CD4-positive, alpha-beta T cell (primary cell): ENCODE results near the gene ZPBP2. TPM values are rescaled to one million over a fixed set of nuclear protein-coding genes. Genes with fewer than 3 reads are reported as not detected.

ENCODE experiments used
- ATAC-seq: fragments of 200-7000 bp; cut with Tn5 transposase; one replicate; pipeline ENCODE4 v1.10.0; 2022; ENCODE audit warnings: mild to moderate bottlenecking; ENCODE audit not compliant: poor library complexity
- CTCF ChIA-PET: fragments of 350-600 bp; sonication (Branson Sonifier 250); formaldehyde crosslinking; loops from one replicate; lab custom pipeline; 2021; ENCODE audit warnings: antibody characterized with exemption, inconsistent platforms; lab: Charles Lee
- POLR2A ChIA-PET: fragments of 350-600 bp; sonication (Branson Sonifier 250); formaldehyde crosslinking; loops from one replicate; lab custom pipeline; 2021; ENCODE audit warnings: antibody characterized with exemption, inconsistent platforms; lab: Charles Lee
- DNase-seq, 14 experiments: peaks; one replicate each; pipeline ENCODE4 v3.0.0-alpha.2; 2013 to 2020; ENCODE audit warnings: mixed read lengths in 2 of 14
- H3K27ac ChIP-seq, 2 donors: one replicate each; pipeline versions ENCODE4 v1.5.1 to v1.7.0; 2013; ENCODE audit warnings: low read length in 2 of 2, low read depth in 1 of 2, mild to moderate bottlenecking in 1 of 2
- H3K27me3 ChIP-seq, 2 experiments: 1 replicate in 1 of 2; 2 replicates in 1 of 2; pipeline versions ENCODE4 v1.6.1 to v1.7.0; 2013; ENCODE audit warnings: low read length in 2 of 2, control low read depth in 1 of 2, mild to moderate bottlenecking in 1 of 2, moderate library complexity in 1 of 2; ENCODE audit not compliant: insufficient read depth in 2 of 2, control insufficient read depth in 1 of 2
- H3K36me3 ChIP-seq: one replicate; pipeline ENCODE4 v1.6.1; 2013; ENCODE audit warnings: low read length, control low read depth; ENCODE audit not compliant: insufficient read depth
- H3K4me1 ChIP-seq: one replicate; pipeline ENCODE4 v1.6.1; 2013; ENCODE audit warnings: low read length, control low read depth; ENCODE audit not compliant: insufficient read depth
- H3K4me3 ChIP-seq: one replicate; pipeline ENCODE4 v1.5.1; 2013; ENCODE audit warnings: mild to moderate bottlenecking, low read length, moderate library complexity
- H3K9me3 ChIP-seq, 2 experiments: 1 replicate in 1 of 2; 2 replicates in 1 of 2; pipeline versions ENCODE4 v1.6.1 to v1.7.0; 2013; ENCODE audit warnings: low read length in 2 of 2, mild to moderate bottlenecking in 2 of 2, control low read depth in 1 of 2, moderate library complexity in 1 of 2; ENCODE audit not compliant: control insufficient read depth in 1 of 2, insufficient read depth in 1 of 2
- H3K27ac Mint-ChIP-seq: one replicate; pipeline ENCODE4 v1.8.0; 2020; ENCODE audit warnings: mixed read lengths
- H3K27me3 Mint-ChIP-seq: one replicate; pipeline ENCODE4 v1.8.0; 2021; ENCODE audit warnings: mixed read lengths
- H3K36me3 Mint-ChIP-seq: one replicate; pipeline ENCODE4 v1.8.0; 2021; ENCODE audit warnings: low read depth, mixed read lengths
- H3K4me1 Mint-ChIP-seq: one replicate; pipeline ENCODE4 v1.8.0; 2021; ENCODE audit warnings: low read depth, mixed read lengths
- H3K4me3 Mint-ChIP-seq: one replicate; pipeline ENCODE4 v1.8.0; 2020; ENCODE audit warnings: mild to moderate bottlenecking, mixed read lengths
- H3K9me3 Mint-ChIP-seq: one replicate; pipeline ENCODE4 v1.8.0; 2020; ENCODE audit warnings: mixed read lengths
- intact Hi-C, 2 experiments: fragments of 100-400 bp; cut with DNase I in 1 of 2; cut with micrococcal nuclease in 1 of 2; formaldehyde crosslinking; loops; one replicate each; pipeline versions ENCODE4 v1.15.1 to v1.9.0; 2023 to 2025; cut with DNase I, micrococcal nuclease
- total RNA-seq, 174 experiments: library from RNA in 2 of 174; stranded (reverse) in 2 of 174; gene quantifications; one replicate each; pipeline ENCODE4 v1.2.3 and lab custom pipeline; 2021 to 2026
- TF ChIP-seq, protein P1 (sequence below): fragments of 200-600 bp; IDR thresholded peaks from one replicate; pipeline ENCODE4 v1.8.0; 2022; ENCODE audit warnings: antibody characterized with exemption, mild to moderate bottlenecking

ZPBP2 gene
- total RNA-seq, 2 experiments from 2014 or later = not detected

DNA sequence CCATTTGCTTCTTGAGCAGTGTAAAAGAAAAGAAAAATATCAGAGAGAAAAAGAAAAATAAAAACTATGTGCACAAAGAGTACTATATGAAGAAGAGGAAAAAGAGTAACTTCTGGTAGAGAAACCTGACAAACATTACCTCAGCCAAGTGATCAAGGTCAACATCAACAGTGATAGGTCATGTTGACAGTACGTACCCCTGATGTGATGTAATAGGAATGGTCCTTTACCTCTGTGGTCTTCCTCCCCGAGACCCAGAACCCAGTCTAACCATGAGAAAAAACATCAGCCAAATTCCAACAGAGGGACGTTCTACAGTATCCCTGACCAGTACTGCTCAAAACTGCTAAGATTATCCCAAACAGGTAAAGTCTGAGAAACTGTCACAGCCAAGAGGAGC, 46.0 kb downstream of the ZPBP2 start:
- H3K27ac Mint-ChIP-seq = no peak overlapping the region
- H3K4me1 ChIP-seq = peaks cover 15% of the 10 kb centered on the region
- peaks cover 15% of the 10 kb centered on the region for H3K4me1 Mint-ChIP-seq
- H3K27me3 Mint-ChIP-seq = no peaks in the 10 kb centered on the region
- peaks cover 29% of the 10 kb centered on the region for H3K36me3 ChIP-seq
- no peaks in the 10 kb centered on the region for H3K9me3 ChIP-seq
- no peak overlapping the region for H3K4me3 Mint-ChIP-seq
- ChIA-PET POLR2A (no interaction called here), CTCF (no interaction called here)
- H3K36me3 Mint-ChIP-seq = peaks cover 71% of the 10 kb centered on the region
- H3K27me3 ChIP-seq = no peaks in the 10 kb centered on the region
- H3K4me3 ChIP-seq = no peak overlapping the region
- TF ChIP-seq, protein P1, sequence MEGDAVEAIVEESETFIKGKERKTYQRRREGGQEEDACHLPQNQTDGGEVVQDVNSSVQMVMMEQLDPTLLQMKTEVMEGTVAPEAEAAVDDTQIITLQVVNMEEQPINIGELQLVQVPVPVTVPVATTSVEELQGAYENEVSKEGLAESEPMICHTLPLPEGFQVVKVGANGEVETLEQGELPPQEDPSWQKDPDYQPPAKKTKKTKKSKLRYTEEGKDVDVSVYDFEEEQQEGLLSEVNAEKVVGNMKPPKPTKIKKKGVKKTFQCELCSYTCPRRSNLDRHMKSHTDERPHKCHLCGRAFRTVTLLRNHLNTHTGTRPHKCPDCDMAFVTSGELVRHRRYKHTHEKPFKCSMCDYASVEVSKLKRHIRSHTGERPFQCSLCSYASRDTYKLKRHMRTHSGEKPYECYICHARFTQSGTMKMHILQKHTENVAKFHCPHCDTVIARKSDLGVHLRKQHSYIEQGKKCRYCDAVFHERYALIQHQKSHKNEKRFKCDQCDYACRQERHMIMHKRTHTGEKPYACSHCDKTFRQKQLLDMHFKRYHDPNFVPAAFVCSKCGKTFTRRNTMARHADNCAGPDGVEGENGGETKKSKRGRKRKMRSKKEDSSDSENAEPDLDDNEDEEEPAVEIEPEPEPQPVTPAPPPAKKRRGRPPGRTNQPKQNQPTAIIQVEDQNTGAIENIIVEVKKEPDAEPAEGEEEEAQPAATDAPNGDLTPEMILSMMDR = no peak
- H3K9me3 Mint-ChIP-seq = no peaks in the 10 kb centered on the region
- H3K27ac ChIP-seq = no peak overlapping the region
- DNase-seq = no peak
- intact Hi-C loops = no loop called here
- no peak for ATAC-seq

DNA sequence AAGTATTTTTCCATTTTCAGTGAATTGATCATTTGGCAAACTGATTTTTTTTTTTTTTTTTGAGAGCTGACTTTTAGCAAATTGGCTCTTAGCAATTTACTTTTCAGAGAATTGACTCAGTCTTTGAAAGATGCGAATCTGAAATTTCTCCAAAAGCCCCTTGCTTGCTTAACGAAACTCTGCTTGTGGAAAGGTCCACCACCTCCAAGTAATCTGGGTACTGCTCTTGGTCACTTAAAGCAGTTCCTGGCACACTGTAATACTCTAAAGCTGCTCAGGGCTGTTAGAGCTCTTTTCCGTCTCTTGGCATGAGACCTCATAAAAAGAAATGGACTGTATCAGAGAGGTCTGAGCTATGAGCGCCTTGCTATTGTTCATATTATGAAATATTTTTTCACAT, 47.6 kb downstream of the ZPBP2 start:
- TF ChIP-seq, protein P1 = no peak
- no peaks in the 10 kb centered on the region for H3K9me3 ChIP-seq
- intact Hi-C loops = no loop called here
- CTCF ChIA-PET = interaction anchor here (0.6 kb wide), 1 partner anchor 31 kb away, joined by 3 read pairs; no protein-coding TSS in a partner anchor
- H3K36me3 Mint-ChIP-seq = peaks cover 75% of the 10 kb centered on the region
- DNase-seq (no peak), ATAC-seq (no peak)
- H3K27ac ChIP-seq = no peak overlapping the region
- no peaks in the 10 kb centered on the region for H3K9me3 Mint-ChIP-seq
- peaks cover 27% of the 10 kb centered on the region for H3K4me1 ChIP-seq
- H3K4me1 Mint-ChIP-seq = peaks cover 26% of the 10 kb centered on the region
- peaks cover 27% of the 10 kb centered on the region for H3K36me3 ChIP-seq
- H3K4me3 Mint-ChIP-seq = no peak overlapping the region
- no peaks in the 10 kb centered on the region for H3K27me3 Mint-ChIP-seq
- H3K27me3 ChIP-seq = no peaks in the 10 kb centered on the region
- POLR2A ChIA-PET = interaction anchor here (0.8 to 2.7 kb wide), 2 partner anchors 8 to 11 kb away, joined by 3 to 9 read pairs; no protein-coding TSS in a partner anchor
- no peak overlapping the region for H3K4me3 ChIP-seq
- H3K27ac Mint-ChIP-seq = no peak overlapping the region

DNA sequence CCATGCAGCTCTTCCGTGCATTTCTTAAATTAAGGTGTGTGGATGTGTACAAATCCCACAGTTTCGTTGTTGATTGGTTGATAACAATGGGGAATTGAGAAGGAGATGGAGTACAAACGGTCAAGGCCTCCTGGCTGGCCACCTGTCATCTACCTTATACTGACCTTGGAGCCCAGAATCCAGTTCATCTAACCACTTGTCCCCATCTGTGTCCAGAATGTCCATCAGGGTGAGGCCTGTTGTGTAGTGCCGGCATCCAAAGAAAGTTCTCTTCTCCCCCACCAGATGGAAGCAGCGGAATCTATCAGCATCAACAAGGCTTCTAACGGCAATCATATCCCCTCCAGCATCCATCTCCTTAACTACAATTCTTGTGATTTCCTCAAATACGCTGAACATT, 48.9 kb downstream of the ZPBP2 start:
- H3K9me3 Mint-ChIP-seq = no peaks in the 10 kb centered on the region
- intact Hi-C loops = no loop called here
- ChIA-PET POLR2A (interaction anchor here (0.6 to 2.7 kb wide), 3 partner anchors 9 to 66 kb away, joined by 3 to 9 read pairs (median 3); partner anchors contain the start of gene PSMD3), CTCF (no interaction called here)
- no peak overlapping the region for H3K4me3 Mint-ChIP-seq
- H3K36me3 Mint-ChIP-seq = peaks cover 79% of the 10 kb centered on the region
- H3K4me1 Mint-ChIP-seq = peaks cover 40% of the 10 kb centered on the region
- H3K4me1 ChIP-seq = peaks cover 41% of the 10 kb centered on the region
- no peaks in the 10 kb centered on the region for H3K27me3 ChIP-seq
- TF ChIP-seq, protein P1 = no peak
- H3K4me3 ChIP-seq = no peak overlapping the region
- H3K36me3 ChIP-seq = peaks cover 35% of the 10 kb centered on the region
- no peaks in the 10 kb centered on the region for H3K27me3 Mint-ChIP-seq
- no peak overlapping the region for H3K27ac Mint-ChIP-seq
- ATAC-seq (no peak), DNase-seq (no peak)
- no peaks in the 10 kb centered on the region for H3K9me3 ChIP-seq
- H3K27ac ChIP-seq = no peak overlapping the region
